GM13977 (cell line): ENCODE data around the gene SLC44A5.
"Not testable (repeated sequence)": the region's sequence is repeated elsewhere in the genome, so short reads cannot be mapped to it uniquely, and the experiment has no call there.

Source experiments
- DNase-seq: peaks from one replicate; pipeline ENCODE4 v3.0.0; 2012; ENCODE audit warnings: low spot score
- in situ Hi-C: fragments of 300-500 bp; cut with MboI; formaldehyde crosslinking; loops from one replicate; pipeline ENCODE4 v1.12.0; 2022; ENCODE audit warnings: low sequenced_read_pairs, low pct_unique_long_range_greater_than_20kb, mixed read lengths, inconsistent platforms; ENCODE audit not compliant: unreplicated experiment
- TF ChIP-seq, protein P1 (sequence below): IDR thresholded peaks from 2 replicates; pipeline ENCODE4 v1.5.1; 2012; ENCODE audit warnings: mild to moderate bottlenecking, control low read depth; ENCODE audit not compliant: insufficient read depth; ENCODE audit errors: extremely low read depth, missing control alignments

The SLC44A5 gene

DNA sequence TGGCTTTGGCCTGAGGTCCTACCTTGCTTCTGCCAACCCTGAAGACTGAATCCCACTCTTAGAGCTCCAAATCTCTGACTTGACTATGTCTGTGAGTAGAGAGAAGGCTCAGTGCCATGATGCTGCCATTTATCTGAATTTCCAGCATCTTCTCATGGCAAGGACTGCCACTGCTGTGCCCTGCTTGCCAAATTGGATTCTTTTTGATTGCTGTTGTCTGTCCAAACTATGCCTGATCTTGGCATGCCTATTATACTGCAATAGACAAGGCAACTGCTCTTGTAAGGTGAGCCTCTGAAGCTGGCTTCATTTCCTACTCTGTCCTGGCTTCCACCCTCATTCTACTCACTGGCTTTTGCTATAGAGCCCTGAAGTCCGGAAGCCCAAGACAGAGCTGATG lies 210.2 kb downstream of the SLC44A5 start:
- no peak for DNase-seq
- TF ChIP-seq, protein P1, sequence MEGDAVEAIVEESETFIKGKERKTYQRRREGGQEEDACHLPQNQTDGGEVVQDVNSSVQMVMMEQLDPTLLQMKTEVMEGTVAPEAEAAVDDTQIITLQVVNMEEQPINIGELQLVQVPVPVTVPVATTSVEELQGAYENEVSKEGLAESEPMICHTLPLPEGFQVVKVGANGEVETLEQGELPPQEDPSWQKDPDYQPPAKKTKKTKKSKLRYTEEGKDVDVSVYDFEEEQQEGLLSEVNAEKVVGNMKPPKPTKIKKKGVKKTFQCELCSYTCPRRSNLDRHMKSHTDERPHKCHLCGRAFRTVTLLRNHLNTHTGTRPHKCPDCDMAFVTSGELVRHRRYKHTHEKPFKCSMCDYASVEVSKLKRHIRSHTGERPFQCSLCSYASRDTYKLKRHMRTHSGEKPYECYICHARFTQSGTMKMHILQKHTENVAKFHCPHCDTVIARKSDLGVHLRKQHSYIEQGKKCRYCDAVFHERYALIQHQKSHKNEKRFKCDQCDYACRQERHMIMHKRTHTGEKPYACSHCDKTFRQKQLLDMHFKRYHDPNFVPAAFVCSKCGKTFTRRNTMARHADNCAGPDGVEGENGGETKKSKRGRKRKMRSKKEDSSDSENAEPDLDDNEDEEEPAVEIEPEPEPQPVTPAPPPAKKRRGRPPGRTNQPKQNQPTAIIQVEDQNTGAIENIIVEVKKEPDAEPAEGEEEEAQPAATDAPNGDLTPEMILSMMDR: no peak
- in situ Hi-C loops: no loop called here

DNA sequence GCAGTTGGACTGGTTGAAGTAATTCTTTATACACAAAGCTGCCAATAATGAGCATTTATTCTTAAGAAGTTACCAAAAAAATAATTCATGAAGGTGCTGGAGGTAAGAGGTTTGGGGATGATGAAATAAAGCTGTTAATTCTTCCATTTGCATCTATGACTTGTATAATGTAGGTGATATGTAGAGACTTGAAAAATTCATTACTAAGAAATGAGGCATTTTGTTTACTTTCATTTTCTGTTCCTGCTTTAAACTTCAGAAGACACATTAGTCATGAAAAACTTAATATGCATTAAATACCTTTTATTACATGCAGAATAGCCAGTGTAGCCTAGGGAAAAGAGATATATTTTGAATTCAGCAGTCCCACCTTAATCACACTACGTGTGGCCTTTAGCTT lies 214.2 kb downstream of the SLC44A5 start:
- DNase-seq: no peak
- in situ Hi-C loops: no loop called here
- TF ChIP-seq, protein P1: no peak

DNA sequence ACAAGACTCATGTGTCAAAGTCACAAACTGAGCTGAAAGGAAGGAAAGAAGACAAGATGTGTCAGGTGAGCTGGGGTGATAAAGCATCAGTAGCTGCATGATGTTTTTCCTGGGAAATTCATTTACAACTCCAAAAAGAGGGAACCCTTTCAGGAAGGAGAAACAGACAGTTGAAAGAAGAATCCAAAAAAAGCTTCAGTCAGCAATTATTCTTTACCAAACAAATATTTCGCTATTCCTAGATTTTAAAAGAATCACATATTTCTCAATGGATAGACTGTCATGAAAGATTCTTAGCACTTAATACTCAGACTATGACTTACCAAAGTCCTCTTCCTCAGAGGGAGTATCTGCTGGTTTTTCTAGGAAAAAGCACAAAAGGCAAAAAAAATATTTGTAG lies 214.7 kb downstream of the SLC44A5 start:
- in situ Hi-C loops: no loop called here
- no peak for DNase-seq
- TF ChIP-seq, protein P1: no peak

DNA sequence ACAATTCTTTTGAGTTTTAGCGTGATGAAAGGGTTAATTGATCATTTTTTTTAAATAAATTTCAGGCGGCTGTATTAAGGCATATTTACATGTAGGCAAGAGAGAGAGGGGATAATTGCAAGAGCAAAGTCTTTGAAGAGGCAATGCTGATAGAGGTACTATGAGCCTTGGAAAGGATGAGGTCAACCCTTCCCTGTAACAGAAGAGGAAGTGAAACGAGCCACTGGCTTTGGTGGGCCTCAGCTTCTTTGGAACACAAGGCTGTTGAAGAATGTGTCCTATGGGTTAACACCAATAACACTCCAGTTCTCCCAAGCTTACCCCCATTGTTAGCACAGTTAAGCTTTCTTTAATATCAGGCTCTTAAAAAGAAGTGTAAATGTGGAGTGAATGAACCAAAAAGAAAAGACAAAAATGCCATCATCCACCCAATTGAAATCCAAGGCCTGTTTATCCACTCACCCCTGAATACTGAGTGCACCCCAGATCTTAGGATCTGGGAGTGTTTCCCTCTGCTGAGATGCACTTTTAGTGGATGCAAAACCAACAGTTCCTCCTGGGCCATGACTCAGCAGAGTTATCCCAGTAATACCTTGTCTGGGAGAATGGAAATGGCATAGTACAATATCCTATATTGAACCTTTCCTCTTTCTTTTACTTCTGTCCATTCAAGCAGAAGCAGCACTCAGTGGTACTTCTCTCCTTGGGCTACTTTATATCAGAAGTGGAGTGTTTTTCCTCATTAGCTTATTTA lies 216.4 kb downstream of the SLC44A5 start:
- TF ChIP-seq, protein P1: no peak
- DNase-seq: no peak
- in situ Hi-C loops: no loop called here

DNA sequence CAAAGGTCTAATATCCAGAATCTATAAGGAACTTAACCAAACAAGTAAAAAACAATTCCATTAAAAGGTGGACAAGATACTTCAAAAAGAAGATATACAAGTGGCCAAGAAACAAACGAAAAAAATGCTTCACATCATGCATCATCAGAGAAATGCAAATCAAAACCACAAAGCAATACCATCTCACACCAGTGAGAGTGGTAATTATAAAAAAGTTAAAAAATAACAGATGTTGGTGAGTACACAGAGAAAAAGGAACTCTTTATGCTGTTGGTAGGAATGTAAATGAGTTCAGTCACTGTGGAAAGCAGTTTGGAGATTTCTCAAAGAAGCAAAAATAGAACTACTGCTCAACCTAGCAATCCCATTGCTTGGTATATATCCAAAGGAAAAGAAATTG lies 218.6 kb downstream of the SLC44A5 start:
- in situ Hi-C loops: no loop called here
- DNase-seq: no peak
- TF ChIP-seq, protein P1: no peak

DNA sequence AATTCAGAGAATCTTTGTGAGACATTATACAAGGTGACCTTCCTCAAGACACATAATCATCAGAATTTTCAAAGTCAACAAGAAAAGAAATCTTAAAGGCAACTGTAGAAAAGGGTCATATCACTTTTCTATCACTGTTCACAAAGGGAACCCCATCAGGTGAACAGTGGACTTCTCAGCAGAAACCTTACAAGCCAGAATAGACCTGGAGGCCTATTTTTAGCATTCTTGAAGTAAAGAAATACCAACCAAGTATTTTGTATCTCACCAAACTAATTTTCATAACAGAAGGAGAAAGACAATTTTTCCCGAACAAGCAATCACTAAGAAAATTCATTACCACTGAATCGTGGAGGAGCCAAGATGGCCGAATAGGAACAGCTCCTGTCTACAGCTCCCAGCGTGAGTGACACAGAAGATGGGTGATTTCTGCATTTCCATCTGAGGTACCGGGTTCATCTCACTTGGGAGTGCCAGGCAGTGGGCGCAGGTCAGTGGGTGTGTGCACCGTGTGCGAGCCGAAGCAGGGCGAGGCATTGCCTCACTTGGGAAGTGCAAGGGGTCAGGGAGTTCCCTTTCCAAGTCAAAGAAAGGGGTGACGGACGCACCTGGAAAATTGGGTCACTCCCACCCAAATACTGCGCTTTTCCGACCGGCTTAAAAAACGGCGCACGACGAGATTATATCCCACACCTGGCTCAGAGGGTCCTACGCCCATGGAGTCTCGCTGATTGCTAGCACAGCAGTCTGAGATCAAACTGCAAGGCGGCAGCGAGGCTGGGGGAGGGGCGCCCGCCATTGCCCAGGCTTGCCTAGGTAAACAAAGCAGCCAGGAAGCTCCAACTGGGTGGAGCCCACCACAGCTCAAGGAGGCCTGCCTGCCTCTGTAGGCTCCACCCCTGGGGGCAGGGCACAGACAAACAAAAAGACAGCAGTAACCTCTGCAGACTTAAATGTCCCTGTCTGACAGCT lies 235.2 kb downstream of the SLC44A5 start:
- in situ Hi-C loops, DNase-seq: not testable (repeated sequence)
